HG02588 (cell line): ENCODE results near the gene SPINK14.

Experiments
- ATAC-seq: cut with Tn5 transposase; IDR thresholded peaks from one replicate; pipeline ENCODE4 v1.9.1; 2021; ENCODE audit warnings: mild to moderate bottlenecking, moderate library complexity; ENCODE audit not compliant: unreplicated experiment

SPINK14 gene

DNA sequence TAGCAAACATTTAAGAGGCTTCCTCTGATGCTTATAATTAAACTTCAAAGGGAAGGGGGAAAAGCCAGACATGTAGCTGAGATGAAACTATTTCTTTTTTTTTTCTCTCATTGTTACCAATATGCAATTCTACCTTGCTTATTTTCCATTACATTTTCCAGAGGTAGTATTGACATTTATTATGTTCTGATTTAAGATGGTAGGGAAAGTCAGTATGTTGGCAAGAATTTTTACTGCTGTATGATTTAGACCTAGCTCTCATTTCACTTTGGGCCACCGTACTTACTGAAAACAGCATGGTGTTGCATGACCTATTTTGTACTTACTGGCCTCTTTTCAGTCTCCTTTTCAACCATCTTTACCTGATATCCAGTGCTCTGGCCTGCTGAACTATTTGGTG is 24.9 kb downstream of the SPINK14 start:
- ATAC-seq = no peak

GRCh38 chr5:148201151-148201550 is 32.8 kb downstream of the SPINK14 start:
- ATAC-seq = no peak

GRCh38 chr5:148202531-148203203 is 34.3 kb downstream of the SPINK14 start, which contains the start of gene SPINK6:
SPINK6 (plus strand) TSS chr5:148203042; CDS start chr5:148203097, 55 bp downstream.
- no peak for ATAC-seq

- no peak for ATAC-seq
Measured at GRCh38 chr5:148205044-148205806, 36.9 kb downstream of the SPINK14 start.

DNA sequence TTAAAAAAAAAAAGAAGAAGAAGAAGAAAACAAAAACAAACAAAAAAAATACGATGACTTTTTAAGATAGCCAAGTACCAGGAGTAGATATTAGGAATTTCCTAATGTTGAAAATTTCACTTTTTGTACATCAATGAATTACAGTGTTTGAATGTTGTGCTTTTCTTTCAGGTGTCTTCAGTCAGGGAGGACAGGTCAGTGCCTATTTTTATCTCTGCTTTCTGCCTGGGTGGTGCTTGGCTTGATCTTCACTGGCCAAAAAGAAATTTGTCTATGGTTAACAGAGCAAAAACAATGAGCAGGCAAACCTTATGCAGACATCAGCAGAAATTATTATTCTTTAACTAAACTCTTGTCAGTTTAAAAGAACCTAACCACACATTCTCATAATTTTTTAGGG is 37.5 kb downstream of the SPINK14 start:
- no peak for ATAC-seq

GRCh38 chr5:148206620-148207019 is 38.3 kb downstream of the SPINK14 start:
- ATAC-seq = no peak

GRCh38 chr5:148208226-148208625 is 39.9 kb downstream of the SPINK14 start:
- no peak for ATAC-seq

DNA sequence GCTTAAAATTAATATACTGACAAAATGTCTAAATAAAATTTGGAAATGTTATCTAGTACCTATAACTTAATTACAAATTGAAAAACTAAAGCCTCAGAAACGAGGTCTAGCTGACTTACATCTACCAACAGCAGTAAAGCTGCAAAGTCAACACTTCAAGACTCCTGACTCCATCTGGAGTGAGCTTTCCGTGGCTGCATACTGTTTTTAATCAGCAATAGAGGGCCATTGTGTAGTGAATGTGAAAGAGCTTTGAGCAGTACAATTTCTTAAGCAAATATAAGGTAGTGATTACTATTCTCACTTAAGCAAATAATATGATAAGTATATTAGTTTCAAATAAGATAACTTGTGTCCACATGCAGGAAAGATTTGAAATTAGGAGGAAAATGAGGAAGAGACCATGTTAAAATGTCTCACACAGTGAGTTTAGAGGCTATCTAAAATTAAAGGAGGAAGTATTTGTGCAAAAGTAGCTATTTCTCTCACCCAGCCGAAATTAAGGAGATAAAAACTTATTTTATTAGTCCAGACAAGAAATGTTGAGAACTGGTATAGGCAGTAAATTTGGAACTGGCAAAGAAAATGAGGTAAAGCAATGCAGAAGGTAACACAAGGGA is 40.9 kb downstream of the SPINK14 start:
- no peak for ATAC-seq

- ATAC-seq = no peak
Measured at GRCh38 chr5:148214665-148215185, 46.4 kb downstream of the SPINK14 start.

DNA sequence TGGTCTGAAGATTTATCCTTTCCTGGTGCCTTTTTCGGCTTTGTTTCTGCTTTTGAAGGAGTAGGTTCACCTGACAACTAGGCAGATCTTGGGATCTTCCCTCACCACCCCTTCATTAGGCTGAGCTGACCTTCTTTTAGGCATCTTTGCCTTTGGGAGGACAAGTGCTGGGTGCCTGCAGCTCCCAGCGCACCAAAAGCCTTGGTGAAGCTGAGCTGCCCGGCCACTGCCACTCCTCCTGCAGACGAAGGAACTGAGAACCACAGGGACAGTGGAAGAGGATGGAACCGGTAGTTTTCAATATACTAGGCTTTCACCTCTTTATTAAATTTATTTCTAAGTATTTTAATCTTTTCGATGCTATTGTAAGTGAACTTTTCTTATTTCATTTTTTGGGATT is 53.2 kb downstream of the SPINK14 start:
- no peak for ATAC-seq

DNA sequence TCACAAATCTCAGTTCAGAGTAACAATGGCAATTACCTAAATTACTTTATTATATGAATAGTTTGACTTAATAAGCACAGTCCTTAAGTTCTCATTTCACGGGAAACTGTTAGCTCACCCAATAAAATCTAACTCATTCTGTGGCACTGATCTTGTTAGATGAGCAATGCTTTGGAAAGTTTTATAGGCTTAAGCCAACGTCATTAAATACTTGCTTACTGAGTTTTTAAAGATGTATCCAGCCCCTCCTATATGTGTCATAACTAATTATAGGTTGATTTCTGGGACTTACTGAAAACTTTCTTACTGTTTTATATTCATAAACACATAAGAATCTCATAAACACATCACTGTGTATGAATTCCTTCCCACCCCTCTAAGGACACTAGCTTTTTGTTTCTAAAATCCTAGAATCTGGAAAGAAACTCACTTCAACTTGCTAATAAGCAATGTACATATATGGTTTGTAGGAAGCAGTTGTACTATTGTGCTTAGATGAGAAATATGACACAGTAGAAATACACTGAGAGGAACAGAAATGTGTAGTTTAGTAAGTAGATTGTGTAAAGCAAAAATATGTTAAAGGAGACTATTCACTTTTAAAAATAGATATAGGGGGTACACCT is 55.9 kb downstream of the SPINK14 start:
- no peak for ATAC-seq
